CD4-positive, alpha-beta T cell treated with Interleukin-15 for 4 hours (primary cell): ENCODE data around the gene TNS1.

Source experiments
- DNase-seq: peaks from one replicate; pipeline ENCODE4 v3.0.0-alpha.2; 2020; ENCODE audit warnings: low spot score

The TNS1 gene

DNA sequence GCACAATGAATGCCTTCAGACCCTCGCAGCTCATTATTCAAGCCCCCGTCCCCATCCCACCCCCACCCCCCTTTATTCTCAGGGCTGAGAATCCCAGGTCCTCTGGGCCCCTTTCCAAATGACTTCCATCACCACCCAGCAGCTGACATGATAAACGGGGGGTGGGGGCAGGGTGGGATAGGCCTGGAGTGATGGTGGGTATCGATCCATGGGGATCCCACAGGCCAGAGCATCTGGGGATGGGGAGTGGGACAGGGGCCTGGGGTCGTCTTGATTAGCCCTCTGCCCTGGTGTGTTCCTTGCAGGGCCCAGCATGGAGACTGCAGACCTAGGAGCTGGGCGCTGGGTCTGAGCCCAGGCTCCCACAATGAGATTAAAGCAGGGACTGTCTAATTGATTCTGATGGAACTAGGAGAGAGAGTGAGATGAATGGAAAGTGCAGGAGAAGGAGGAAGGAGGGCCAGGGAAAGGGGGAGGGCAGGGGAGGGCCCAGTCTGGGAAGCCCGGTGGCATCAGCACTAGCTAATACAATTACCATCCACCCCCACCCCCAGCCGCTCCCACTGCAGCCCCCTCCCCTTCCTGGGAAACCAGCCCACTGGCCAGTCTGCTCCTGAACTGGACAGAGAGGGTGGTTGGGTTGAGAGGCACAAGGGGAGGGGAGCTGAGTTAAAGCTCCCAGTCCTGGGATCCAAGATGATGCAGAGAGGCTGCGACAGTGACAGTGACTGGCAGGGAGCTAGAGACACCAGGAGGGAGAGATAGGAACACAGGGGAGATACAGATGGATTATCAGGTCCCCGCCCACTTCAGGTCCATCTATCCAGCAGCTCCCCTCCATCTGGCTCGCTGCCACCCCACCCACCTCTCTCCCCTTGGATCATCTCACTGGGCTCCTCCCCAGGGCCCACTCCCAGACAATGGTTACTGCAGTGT lies 13.1 kb upstream of the TNS1 start:
- no peak for DNase-seq

DNA sequence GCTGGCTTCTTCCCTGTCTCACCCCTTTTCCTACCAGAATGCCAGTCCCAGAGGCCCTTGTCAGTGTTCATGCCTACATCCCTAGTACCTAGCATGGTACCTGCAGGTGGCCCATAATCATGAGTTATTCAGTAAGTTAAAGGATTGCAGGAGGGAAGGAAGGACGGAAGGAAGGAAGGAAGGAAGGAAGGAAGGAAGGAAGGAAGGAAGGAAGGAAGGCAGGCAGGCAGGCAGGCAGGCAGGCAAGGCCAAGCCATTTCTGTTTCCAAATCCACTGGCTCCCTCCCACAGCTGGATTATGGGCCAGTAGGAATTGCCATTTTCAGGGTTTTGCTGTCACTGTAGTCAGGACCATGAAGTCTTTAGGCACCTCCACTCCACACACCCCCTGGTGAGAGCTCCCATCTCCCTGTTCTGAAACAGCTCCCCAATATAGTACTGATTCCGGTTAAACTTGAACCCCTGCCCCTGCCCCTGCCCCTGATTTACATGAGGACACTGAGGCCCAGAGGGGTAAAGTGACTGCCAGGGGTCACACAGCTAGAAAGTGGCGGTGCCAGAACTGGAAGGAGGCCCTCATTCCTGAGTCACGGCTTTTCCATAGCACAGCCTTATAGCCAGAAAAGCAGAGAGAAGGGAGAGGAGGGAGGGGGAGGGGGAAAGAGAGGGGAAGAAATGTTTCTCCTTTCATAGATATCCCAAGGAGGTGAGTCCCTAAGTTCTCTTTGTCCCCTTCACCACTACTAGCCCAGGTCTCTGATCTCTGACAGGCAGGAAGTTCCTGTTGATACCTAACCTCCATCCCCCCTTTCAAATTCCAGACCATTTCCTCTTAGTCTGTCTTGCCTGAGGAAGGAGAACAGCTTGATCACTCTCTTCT lies 12.2 kb upstream of the TNS1 start:
- no peak for DNase-seq

DNA sequence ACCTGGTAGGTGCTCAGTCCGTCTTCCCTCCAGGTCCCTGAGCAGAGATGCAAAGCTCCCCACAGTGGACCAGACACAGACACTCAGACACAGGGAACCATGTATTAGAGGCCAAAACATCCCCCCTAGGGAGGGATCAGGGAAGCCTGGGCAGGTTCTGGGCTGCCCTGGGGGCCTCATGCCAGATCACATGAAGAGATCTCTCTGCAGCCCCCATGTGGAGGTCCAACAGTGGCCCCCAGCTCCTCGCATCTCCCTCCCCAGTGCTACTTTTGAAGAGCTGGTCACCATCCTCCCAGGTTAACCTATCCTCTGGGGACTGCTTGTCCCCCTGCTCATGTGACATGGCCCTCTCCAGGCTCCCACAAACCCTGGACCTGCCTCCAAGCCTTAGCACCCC lies 10.5 kb upstream of the TNS1 start:
- DNase-seq, result no peak

DNA sequence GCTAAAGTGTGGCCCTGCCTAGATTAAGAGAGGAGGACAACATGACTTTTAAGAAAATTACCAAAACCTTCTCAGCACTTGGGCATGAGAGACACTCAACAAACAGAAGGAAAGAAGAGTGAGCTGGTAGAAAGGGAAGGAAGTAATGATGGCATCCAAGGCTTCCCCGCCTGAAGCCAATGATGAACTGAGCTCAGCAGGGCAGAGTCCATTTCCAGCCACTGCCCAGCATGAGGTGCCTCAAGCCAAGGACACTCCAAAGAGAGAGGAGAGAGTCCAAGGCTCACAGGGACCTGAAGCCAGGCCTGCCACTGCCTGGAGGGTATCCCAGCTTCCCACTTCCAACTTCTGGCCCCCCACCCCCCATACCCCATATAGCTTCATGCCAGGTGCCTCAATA lies 9.5 kb upstream of the TNS1 start:
- no peak for DNase-seq

DNA sequence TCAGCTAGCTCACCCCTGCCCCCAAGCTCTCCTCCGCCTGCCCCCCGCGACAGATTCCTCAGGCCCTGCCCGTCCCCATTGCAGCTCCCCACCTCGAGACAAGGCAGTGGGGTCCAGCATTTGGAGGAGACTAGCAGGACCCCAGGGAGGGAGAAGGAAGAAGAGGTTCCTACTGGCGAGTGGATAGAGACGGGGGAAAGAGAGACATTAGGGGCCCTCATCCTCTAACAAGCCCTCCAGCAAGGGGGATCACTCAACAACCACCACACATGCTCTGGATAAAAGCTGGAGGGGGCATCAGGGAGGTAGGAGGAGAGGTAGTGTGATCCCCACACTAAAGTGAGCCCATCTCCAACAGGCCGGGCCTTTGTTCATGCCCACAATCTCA lies 8.9 kb upstream of the TNS1 start:
- no peak for DNase-seq

DNA sequence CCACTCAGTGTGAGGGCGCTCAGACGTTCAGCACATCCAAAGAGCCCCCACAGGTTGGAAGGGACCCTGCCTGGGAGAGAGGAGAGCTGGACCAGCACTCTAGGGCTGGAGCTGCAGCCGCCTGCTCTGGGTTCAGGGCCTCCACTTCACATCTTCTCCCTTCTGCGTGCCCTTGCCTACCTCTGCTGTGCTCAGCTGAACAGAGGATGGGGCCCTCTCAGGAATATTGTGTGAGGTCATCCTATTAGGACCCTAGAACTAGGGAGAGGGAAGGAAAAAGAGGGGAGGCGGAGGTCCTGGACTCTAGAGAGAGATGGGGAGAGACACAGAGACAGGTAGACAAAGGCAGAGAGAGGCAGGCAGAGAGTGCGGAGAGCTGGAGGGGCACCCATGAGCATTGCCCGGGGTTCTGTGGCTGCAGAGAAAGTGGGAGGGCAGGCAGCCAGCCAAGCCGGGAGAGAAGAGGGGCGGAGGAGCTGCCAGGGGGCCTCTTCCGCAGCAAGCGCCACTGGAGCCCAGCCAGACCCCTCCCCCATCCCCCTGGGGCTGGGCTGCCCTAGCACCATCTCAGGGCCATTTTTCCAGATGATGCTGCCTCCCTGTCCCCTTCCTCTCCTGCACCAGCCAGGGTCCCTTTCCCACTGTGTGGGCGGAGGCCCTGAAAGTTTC lies 8.3 kb upstream of the TNS1 start:
- no peak for DNase-seq

DNA sequence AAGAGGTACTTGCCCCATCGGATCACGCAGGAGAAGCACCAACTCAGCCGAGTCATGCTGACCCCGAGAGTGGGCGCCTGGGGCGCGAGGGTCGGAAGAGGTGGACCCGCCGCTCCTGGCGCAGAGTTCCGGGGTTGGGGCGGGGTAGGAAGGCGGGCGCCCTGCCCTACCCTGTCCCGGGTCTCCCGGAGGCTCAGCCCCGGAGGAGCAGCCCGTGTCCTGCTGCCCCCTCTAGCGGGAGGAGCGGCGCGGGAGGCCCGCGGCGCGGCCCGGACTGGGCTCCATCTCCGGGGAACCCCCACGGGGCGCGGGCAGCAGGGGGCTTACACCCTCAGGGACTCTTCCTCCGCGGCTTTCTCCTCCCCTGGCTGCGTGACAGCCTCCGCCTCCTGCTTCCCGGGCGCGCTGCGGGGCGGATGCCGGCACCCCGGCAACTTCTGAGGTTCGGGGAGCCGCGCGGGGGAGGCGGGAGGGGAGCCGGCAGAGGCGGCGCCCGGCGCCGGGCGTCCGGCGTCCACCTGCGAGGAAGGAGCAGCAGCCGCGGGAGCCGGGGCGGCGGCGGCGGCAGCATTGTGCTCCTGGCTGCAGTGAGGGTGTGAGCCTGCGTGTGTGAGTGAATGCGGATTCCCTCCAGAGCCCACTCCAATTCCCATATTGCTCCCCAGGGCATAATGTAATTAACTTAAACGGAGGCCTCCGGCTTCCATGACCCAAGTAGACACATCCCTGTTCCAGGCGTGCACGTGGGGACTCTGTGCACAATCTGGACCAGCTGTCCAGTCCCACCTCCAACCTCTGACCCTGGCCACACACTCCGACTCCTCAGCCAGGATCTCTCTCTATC lies 7.6 kb upstream of the TNS1 start:
- DNase-seq, result no peak

DNA sequence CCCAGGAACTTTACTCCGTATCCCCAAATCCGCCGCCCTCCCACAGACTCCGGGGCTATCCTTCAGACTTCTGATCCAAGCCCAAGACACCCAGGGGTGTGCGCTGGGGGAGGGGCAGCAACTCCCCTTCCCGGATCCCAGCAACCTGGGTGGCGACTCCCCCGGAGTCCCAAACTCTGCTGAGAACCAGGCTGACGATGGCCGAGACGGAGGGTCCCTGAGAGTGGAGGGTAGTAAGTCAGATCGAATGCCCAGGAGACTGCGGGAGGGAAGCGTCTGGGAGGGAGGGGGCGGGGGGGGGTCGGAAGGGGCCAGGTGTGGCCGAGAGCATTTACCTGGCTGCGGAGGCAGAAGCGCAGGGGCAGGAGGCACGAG lies 7.0 kb upstream of the TNS1 start:
- no peak for DNase-seq

DNA sequence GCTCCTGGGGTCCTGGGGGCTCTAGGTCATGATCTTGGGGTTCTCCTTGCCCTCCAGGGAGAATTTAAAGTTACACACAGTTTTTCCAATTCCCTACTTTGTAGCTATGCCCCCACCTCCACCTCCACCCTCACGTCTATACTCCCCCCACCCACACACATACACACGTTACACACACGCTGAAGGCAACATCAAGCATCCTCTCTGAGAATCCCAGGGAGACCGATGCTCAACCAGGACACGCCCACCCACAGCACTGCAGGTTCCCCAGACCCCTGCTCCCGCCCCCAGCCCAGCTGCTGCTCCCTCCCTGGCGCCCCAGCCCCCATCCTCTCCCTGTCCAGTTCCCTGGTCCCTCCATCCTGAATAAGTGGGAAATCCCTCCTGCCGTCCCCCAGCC lies 6.4 kb upstream of the TNS1 start:
- no peak for DNase-seq

DNA sequence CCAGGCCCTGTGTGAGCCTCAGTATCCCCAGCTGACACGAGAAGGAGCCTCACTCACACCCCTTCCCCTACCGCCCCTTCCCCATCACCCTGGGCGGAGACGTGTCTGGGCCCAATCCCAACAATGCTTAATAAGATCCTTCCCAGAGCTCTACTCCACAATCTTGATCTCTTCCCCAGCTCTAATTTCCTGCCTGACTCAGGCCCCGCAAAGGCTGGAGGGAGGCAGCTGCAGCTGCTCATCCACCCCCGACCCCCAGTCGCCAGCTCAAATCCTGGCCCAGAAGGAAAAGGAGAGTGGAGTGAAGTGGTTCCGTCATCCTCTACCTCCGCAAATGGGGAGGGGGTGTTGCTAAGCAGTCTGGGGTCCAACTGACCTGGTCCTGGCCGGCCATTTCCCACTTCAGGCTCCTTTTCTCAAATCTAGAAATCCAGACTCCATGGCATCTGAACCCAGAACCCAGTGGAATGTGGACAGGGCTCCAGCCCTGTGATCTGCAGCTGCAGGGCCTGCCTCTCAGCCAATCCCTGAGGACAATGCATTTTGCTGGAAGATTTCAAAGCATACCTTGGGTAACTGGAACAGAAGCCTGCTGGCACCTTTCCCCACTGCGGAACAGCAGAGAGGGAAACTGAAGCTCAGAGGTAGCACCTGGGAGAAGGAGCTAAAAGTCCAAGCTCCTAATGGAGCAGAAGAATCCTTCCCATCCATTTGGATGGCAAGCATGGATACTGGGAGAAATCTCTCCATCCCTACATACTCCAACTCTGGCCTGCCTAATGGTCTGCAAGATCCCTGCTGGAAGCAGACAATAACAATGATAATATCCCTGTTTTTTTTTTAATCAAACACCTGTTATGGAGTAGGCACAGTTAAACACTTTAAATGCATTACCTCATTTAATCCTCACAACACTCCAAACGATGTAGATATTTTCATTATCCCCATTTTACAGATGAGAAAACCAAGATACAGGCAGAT lies 5.6 kb upstream of the TNS1 start:
- DNase-seq, result no peak

DNA sequence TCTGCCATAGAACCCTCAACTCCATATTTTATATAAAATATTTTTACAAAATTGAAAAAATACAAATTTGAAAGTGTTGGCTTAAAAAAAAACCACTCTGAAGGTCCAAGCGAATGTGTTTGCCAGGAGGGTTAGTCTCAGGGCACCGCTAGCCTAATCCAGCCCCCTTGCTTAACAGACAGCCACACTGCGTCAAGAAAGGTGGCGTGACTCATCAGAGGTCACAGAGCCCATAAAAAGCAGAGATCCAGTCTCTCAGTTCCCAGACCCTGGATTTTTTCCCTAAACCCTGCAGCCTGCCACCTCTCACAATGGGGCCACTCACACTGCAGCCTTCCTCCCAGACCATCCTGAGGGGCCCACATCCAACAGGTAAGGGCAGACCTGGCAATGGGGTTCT lies 3.9 kb upstream of the TNS1 start:
- DNase-seq, result no peak

DNA sequence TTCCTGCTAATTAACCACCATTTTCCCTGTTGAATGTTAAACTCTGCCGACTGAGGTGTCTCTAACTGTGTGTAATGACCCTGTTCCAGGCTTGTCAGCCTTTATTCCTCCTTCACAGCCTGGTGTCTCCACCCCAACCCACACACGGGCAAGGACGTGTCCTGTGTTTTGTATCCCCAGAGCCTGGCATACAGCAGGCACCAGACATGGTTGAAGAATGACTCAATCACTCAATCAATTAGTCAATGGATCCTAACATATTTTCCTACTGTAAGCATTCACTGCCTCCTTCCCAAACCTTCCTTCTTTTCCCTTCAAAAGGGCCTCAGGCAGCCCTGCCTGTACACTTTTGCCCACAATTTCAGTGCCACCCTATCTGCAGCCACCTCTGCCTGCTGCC lies 2.7 kb upstream of the TNS1 start:
- DNase-seq, result no peak

DNA sequence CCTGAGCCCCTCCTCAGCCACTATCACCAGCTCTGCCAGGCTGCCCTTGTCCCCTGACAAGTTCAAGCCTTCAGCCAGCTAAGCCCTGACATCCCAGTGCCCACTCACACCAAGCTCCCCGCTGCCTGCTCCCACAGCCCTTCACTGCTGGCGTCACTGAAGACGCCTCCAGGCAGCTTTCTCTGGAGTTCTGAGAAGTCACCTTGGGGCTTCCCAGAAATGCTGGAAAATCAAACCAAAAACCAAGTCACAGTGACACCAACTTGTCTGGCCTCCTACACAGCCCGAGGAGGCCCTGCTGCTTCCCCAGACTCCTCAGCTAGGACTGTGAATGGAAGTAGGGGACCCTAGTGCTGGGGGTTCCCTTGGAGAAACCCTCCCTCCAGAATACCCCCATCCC lies 2.2 kb upstream of the TNS1 start:
- no peak for DNase-seq

DNA sequence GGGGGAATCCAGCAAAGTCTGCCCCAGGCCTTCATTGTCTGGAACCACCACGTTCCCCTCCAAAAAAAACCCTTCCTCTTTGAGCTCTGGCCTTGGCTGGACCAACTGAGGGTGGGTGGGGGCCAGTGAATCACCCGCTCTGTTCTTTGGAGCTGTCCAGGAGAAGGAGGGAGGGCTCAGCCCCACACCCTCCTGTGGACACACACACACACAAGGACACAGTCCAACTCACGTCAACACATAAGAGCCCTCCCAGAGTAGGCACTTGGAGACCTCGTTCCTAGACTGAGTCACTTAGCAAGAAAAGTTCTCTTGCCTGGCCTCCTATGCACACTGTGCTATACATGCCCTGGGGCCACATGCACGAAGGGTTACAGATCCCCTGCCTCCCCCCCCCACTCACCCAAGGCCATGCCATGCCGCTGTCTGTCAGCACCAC lies 1.2 kb upstream of the TNS1 start:
- DNase-seq, result no peak

DNA sequence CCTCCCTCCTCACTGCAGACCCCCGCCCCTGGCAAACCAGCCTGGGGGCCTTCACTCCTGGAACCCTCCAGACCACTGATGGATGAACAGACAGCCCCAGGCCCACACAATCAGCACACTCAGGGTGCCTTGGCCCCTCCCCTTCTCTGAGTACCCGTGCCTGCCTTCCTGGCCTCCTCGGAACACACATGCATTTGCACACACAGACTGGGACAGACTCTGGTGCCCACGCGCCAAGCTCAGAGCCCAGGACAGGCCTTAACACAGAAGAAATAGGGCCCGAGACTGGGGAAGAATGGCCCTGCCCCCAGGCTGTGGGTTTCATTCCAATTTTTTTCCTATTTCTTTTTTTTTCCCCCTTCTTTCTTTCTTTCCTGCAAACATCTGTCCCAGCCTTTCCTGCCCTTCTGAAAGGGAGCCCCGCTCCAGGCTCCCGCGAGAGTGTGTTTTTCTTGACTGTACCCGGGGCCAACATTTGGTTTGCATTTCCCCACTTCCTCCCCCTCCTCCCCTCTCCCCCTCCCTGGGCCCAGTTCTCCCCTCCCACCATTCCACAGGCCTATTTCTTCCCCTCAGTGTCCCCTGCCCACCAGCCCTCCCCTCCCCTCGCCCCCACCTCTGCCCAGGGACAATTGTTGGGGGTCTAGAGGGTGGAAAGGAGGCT lies 618 bp upstream of the TNS1 start:
- no peak for DNase-seq

DNA sequence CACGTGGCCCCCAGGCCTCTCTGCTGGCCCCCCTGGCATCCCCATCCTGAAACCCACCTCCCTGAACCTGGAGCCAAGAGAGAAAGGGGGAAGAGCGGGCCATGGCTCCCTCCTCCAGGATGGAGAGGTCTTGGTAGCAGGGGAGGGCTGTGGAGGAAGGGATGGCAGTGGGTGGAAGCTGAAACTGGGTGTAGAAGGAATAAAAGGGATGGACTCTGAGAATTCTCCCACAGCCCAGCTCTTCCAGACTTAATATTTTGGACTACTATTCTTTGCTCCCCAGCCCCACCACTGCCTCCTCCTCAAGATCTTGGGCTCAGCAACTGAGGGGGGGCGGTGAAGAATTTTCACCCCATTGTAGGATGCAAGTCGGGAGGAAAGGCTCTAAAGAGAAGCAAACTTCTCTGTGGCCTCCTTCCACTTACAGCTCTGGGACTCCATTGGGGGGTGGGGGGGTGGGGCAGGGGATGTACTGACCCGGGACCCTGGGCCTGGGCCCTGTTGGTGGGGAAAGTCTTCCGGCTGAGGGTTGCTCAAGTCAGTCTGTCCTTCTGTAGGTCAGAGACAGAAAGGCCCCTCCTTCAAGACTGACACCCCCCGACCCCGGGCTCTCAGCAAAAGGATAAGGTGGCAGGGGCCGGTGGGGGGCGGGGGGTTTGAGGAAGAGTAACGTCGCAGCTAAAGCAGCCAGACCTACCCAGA lies 501 bp downstream of the TNS1 start:
- no peak for DNase-seq

DNA sequence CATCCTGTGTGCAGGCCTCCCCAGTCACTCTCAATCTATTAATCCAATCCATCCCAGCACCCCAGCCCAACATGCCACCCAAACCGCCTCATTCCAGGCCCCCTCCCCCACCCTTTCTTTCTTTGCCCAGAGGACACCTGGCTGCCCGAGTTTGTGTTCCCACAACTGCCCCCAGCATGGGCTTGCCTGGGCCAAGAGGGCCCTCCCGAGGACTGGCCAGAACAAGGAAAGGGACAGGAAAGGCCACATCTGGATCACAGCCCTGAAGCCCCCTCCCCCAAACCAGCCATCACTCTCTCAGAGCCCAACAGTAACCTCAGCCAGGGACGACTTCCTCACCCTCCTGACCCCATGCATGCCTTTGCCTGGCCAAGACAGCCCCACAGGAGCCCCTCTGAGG lies 1.2 kb downstream of the TNS1 start:
- no peak for DNase-seq

DNA sequence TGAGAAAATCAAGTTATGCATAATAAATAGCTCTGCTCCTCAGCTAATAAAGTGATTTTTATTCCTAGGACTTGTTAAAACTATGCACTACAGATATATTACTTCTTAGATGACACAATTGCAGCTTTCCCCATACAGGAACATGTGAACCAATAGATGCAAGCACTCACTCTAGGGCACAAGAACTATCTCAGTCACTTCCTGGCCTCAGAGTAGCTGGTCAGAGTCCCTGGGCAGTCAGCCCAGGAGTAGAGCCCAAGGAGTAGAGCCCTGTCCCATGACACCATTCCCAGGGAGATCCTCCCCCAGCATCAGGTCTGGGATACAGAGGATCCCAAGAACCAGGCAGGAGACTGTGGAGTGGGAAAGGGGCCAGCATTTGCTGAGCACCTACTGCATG lies 2.7 kb downstream of the TNS1 start:
- DNase-seq, result no peak

DNA sequence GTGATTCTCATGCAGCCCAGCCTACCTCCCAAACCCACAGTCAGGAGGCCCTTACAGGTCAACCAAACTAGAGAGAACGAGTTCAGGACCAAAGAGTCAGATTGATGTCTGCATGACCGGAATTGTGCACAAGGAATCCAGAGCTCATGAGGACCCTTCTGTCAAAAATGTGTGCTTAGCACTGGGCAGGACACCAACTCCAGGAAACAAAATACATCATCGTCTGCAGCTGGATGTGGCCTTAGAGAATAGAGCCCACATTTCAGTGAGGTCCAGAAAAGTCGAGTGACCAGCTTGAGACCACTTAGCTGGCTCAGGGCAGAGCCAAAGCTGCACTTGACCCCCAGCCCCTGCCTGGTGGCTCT lies 3.2 kb downstream of the TNS1 start:
- DNase-seq, result no peak
